ENCODE data around the gene AOPEP. TPM values are rescaled to one million over a fixed set of nuclear protein-coding genes. Genes with fewer than 3 reads are reported as not detected.
A peak's percentile ranks its signal among the peaks of the same experiment; 100 is the strongest.

AOPEP gene
- total and polyA plus RNA-seq, 2 of the 13 experiments (the other 11 are each of a cell fraction or from before 2014, with no cell fraction given), result 22.2 to 41.6 TPM

- TF ChIP-seq, protein P1, sequence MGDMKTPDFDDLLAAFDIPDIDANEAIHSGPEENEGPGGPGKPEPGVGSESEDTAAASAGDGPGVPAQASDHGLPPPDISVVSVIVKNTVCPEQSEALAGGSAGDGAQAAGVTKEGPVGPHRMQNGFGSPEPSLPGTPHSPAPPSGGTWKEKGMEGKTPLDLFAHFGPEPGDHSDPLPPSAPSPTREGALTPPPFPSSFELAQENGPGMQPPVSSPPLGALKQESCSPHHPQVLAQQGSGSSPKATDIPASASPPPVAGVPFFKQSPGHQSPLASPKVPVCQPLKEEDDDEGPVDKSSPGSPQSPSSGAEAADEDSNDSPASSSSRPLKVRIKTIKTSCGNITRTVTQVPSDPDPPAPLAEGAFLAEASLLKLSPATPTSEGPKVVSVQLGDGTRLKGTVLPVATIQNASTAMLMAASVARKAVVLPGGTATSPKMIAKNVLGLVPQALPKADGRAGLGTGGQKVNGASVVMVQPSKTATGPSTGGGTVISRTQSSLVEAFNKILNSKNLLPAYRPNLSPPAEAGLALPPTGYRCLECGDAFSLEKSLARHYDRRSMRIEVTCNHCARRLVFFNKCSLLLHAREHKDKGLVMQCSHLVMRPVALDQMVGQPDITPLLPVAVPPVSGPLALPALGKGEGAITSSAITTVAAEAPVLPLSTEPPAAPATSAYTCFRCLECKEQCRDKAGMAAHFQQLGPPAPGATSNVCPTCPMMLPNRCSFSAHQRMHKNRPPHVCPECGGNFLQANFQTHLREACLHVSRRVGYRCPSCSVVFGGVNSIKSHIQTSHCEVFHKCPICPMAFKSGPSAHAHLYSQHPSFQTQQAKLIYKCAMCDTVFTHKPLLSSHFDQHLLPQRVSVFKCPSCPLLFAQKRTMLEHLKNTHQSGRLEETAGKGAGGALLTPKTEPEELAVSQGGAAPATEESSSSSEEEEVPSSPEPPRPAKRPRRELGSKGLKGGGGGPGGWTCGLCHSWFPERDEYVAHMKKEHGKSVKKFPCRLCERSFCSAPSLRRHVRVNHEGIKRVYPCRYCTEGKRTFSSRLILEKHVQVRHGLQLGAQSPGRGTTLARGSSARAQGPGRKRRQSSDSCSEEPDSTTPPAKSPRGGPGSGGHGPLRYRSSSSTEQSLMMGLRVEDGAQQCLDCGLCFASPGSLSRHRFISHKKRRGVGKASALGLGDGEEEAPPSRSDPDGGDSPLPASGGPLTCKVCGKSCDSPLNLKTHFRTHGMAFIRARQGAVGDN (CRISPR knock-in tag; IDR thresholded peaks at IDR 0.05), result peak; percentile 90
- TF ChIP-seq GABPA (IDR thresholded peaks at IDR 0.05; ENCODE audit: low read depth, low read length) (no peak), GABPA (CRISPR knock-in tag; IDR thresholded peaks at IDR 0.05; ENCODE audit: low read depth) (no peak), KLF9 (CRISPR knock-in tag; IDR thresholded peaks at IDR 0.05; ENCODE audit: low read depth) (no peak), U2AF2 (IDR thresholded peaks at IDR 0.05; ENCODE audit: low read depth, low read length) (no peak), ZNF558 (CRISPR knock-in tag; IDR thresholded peaks at IDR 0.05; ENCODE audit: borderline replicate concordance) (no peak), DRAP1 (CRISPR knock-in tag; IDR thresholded peaks at IDR 0.05) (no peak), SMAD9 (CRISPR knock-in tag; IDR thresholded peaks at IDR 0.05) (no peak), PAWR (CRISPR knock-in tag; IDR thresholded peaks at IDR 0.05; ENCODE audit: borderline replicate concordance) (no peak), ONECUT2 (CRISPR knock-in tag; IDR thresholded peaks at IDR 0.05) (no peak), KMT2B (CRISPR knock-in tag; IDR thresholded peaks at IDR 0.05) (no peak), ZNF329 (CRISPR knock-in tag; IDR thresholded peaks at IDR 0.05; ENCODE audit: low read depth) (no peak), ZIK1 (CRISPR knock-in tag; IDR thresholded peaks at IDR 0.05; ENCODE audit: borderline replicate concordance, low read depth) (no peak), GPN1 (CRISPR knock-in tag; IDR thresholded peaks at IDR 0.05; ENCODE audit: borderline replicate concordance) (no peak), ZNF224 (CRISPR knock-in tag; IDR thresholded peaks at IDR 0.05) (no peak), ZNF598 (CRISPR knock-in tag; IDR thresholded peaks at IDR 0.05; ENCODE audit: borderline replicate concordance) (no peak), ZNF678 (CRISPR knock-in tag; IDR thresholded peaks at IDR 0.05) (no peak), ZNF337 (CRISPR knock-in tag; IDR thresholded peaks at IDR 0.05; ENCODE audit: borderline replicate concordance, low read depth) (no peak), RXRA (CRISPR knock-in tag; IDR thresholded peaks at IDR 0.05) (peak; percentile 46; the same call in 1 of the 2 replicates), MYC (CRISPR knock-in tag; IDR thresholded peaks at IDR 0.05; ENCODE audit: borderline replicate concordance) (peak; percentile 70; the same call in 1 of the 2 replicates), HNRNPK (IDR thresholded peaks at IDR 0.05; ENCODE audit: low read depth, low read length, poor library complexity, severe bottlenecking) (no peak), ZNF773 (CRISPR knock-in tag; IDR thresholded peaks at IDR 0.05; ENCODE audit: borderline replicate concordance) (no peak), ZNF138 (CRISPR knock-in tag; IDR thresholded peaks at IDR 0.05; ENCODE audit: low read depth) (no peak), PRPF4 (IDR thresholded peaks at IDR 0.05; ENCODE audit: low read depth, low read length, poor library complexity, severe bottlenecking) (no peak), TBX3 (IDR thresholded peaks at IDR 0.05; ENCODE audit: borderline replicate concordance) (no peak), GLI4 (CRISPR knock-in tag; IDR thresholded peaks at IDR 0.05; ENCODE audit: borderline replicate concordance) (no peak), DMAP1 (CRISPR knock-in tag; IDR thresholded peaks at IDR 0.05) (peak; percentile 56; the same call in 1 of the 2 replicates), BRD4 (CRISPR knock-in tag; IDR thresholded peaks at IDR 0.05) (no peak)
Measured at GRCh38 chr9:95024097-95024671, 297.7 kb downstream of the AOPEP start (continued).
